Uterus (tissue), 4 donors: ENCODE measurements around the gene SIPA1L3. TPM values are rescaled to one million over a fixed set of nuclear protein-coding genes. Genes with fewer than 3 reads are reported as not detected.

Experiments
- DNase-seq, 2 donors: peaks; one replicate each; pipeline ENCODE4 v3.0.0-alpha.2; 2019 to 2020
- H3K27ac ChIP-seq, 2 donors: fragments of 200-600 bp; sonication (generic); 1 replicate in 1 of 2; 2 replicates in 1 of 2; pipeline ENCODE4 v1.5.1; 2016 to 2018
- H3K27me3 ChIP-seq, 2 donors: fragments of 200-600 bp; sonication (generic); one replicate each; pipeline ENCODE4 v1.5.1; 2018 to 2019; ENCODE audit warnings: control low read depth in 1 of 2
- H3K36me3 ChIP-seq, 2 donors: fragments of 200-600 bp; sonication (generic); one replicate each; pipeline ENCODE4 v1.5.1; 2019; ENCODE audit warnings: control low read depth in 1 of 2
- H3K4me1 ChIP-seq, 2 donors: fragments of 200-600 bp; sonication (generic); one replicate each; pipeline ENCODE4 v1.5.1; 2018 to 2019; ENCODE audit warnings: control low read depth in 1 of 2
- H3K4me3 ChIP-seq, 2 donors: fragments of 200-600 bp; sonication (generic); 1 replicate in 1 of 2; 2 replicates in 1 of 2; pipeline ENCODE4 v1.5.1; 2018 to 2019; ENCODE audit warnings: mild to moderate bottlenecking in 1 of 2
- H3K9me3 ChIP-seq, 2 donors: fragments of 200-600 bp; sonication (generic); one replicate each; pipeline ENCODE4 v1.5.1; 2019; ENCODE audit warnings: control low read depth in 1 of 2
- CTCF ChIP-seq, 4 experiments: fragments of 200-600 bp in 2 of 4; fragments of 450-650 bp in 2 of 4; sonication (generic) in 2 of 4; IDR thresholded peaks; one replicate each; pipeline ENCODE4 v1.5.1; 2016 to 2019; ENCODE audit warnings: antibody characterized with exemption in 4 of 4, mild to moderate bottlenecking in 2 of 4, moderate library complexity in 1 of 4
- POLR2A ChIP-seq, 2 donors: fragments of 450-650 bp; IDR thresholded peaks; one replicate each; pipeline ENCODE4 v1.6.1; 2016; ENCODE audit warnings: antibody characterized with exemption in 2 of 2, mild to moderate bottlenecking in 1 of 2, moderate library complexity in 1 of 2
- intact Hi-C: fragments of 100-400 bp; cut with DNase I; formaldehyde crosslinking; loops from one replicate; pipeline ENCODE4 v1.15.1; 2023; ENCODE audit warnings: low total_unique reads
- total RNA-seq, 4 donors: library from RNA; depleted of rRNA in 3 of 4; stranded (reverse); fragments of >200 nt in 3 of 4; gene quantifications; one replicate each; pipeline versions ENCODE4 v1.1.0 to v1.2.4, GENCODE V29; 2014 to 2023
- donor health status: DM: yes; HTN: yes; CAD: no.

SIPA1L3 gene
- total RNA-seq, 4 donors from 2014 or later: 11.5 to 41.8 (median 21.5) TPM

GRCh38 chr19:38206006-38206745, 299.2 kb downstream of the SIPA1L3 start:
- H3K9me3 ChIP-seq: no peaks in the 10 kb centered on the region
- H3K36me3 ChIP-seq: no peaks in the 10 kb centered on the region
- intact Hi-C loops: no loop called here
- H3K4me3 ChIP-seq: no peak overlapping the region
- TF ChIP-seq POLR2A (IDR thresholded peaks at IDR 0.05): no peak
- TF ChIP-seq CTCF (IDR thresholded peaks at IDR 0.05): no peak
- peaks cover 1 to 2% of the 10 kb centered on the region in 2 donors for H3K27me3 ChIP-seq
- peaks cover 0 to 14% of the 10 kb centered on the region in 2 donors for H3K4me1 ChIP-seq
- no peak overlapping the region for H3K27ac ChIP-seq
- no peak for DNase-seq

GRCh38 chr19:38206928-38207327, 299.9 kb downstream of the SIPA1L3 start:
- intact Hi-C loops: no loop called here
- no peak overlapping the region for H3K27ac ChIP-seq
- TF ChIP-seq CTCF (IDR thresholded peaks at IDR 0.05) (no peak), POLR2A (IDR thresholded peaks at IDR 0.05) (no peak)
- peaks cover 0 to 15% of the 10 kb centered on the region in 2 donors for H3K4me1 ChIP-seq
- DNase-seq: no peak
- no peak overlapping the region for H3K4me3 ChIP-seq
- peaks cover 5 to 10% of the 10 kb centered on the region in 2 donors for H3K27me3 ChIP-seq
- no peaks in the 10 kb centered on the region for H3K9me3 ChIP-seq
- no peaks in the 10 kb centered on the region for H3K36me3 ChIP-seq

- TF ChIP-seq CTCF (IDR thresholded peaks at IDR 0.05) (no peak), POLR2A (IDR thresholded peaks at IDR 0.05) (no peak)
- DNase-seq: no peak
- Histone ChIP-seq H3K27me3 (peaks cover 5 to 10% of the 10 kb centered on the region in 2 donors), H3K27ac (no peak overlapping the region), H3K36me3 (no peaks in the 10 kb centered on the region), H3K4me1 (peaks cover 0 to 15% of the 10 kb centered on the region in 2 donors), H3K4me3 (no peak overlapping the region), H3K9me3 (no peaks in the 10 kb centered on the region)
- intact Hi-C loops: no loop called here
These were observed 300.5 kb downstream of the SIPA1L3 start for GRCh38 chr19:38207543-38207942.

- peaks cover 0 to 15% of the 10 kb centered on the region in 2 donors for H3K4me1 ChIP-seq
- H3K9me3 ChIP-seq: no peaks in the 10 kb centered on the region
- no peak overlapping the region for H3K4me3 ChIP-seq
- intact Hi-C loops: no loop called here
- peaks cover 5 to 10% of the 10 kb centered on the region in 2 donors for H3K27me3 ChIP-seq
- DNase-seq: no peak
- TF ChIP-seq CTCF (IDR thresholded peaks at IDR 0.05): no peak
- TF ChIP-seq POLR2A (IDR thresholded peaks at IDR 0.05): no peak
- peak overlapping the region in 1 of 2 donors; percentile 77 for H3K27ac ChIP-seq
- no peaks in the 10 kb centered on the region for H3K36me3 ChIP-seq
These were observed 301.6 kb downstream of the SIPA1L3 start for GRCh38 chr19:38208571-38208970.

- peaks cover 5 to 10% of the 10 kb centered on the region in 2 donors for H3K27me3 ChIP-seq
- no peak for DNase-seq
- peak overlapping the region in 1 of 2 donors; percentile 77 for H3K27ac ChIP-seq
- H3K36me3 ChIP-seq: no peaks in the 10 kb centered on the region
- intact Hi-C loops: no loop called here
- H3K9me3 ChIP-seq: no peaks in the 10 kb centered on the region
- peak overlapping the region in 1 of 2 donors; percentile 7 for H3K4me3 ChIP-seq
- peaks cover 0 to 15% of the 10 kb centered on the region in 2 donors for H3K4me1 ChIP-seq
- no peak for TF ChIP-seq POLR2A (IDR thresholded peaks at IDR 0.05)
- TF ChIP-seq CTCF (IDR thresholded peaks at IDR 0.05): no peak
These were observed 302.1 kb downstream of the SIPA1L3 start for GRCh38 chr19:38209152-38209551.
